ENCODE data around the gene FANCC.

FANCC gene

GRCh38 chr9:95185956-95186355, 131.6 kb downstream of the FANCC start:
- no peak for DNase-seq

GRCh38 chr9:95182854-95183563, 134.5 kb downstream of the FANCC start:
- no peak for DNase-seq

- DNase-seq: no peak
These were observed 135.7 kb downstream of the FANCC start for GRCh38 chr9:95181835-95182234.

GRCh38 chr9:95181226-95181818, 136.2 kb downstream of the FANCC start:
- DNase-seq: no peak

GRCh38 chr9:95177617-95178016, 139.9 kb downstream of the FANCC start:
- no peak for DNase-seq

GRCh38 chr9:95176755-95177319, 140.7 kb downstream of the FANCC start:
- DNase-seq: no peak

GRCh38 chr9:95175523-95175922, 142.0 kb downstream of the FANCC start:
- DNase-seq: no peak

GRCh38 chr9:95174038-95174437, 143.5 kb downstream of the FANCC start:
- no peak for DNase-seq

- no peak for DNase-seq
These were observed 145.9 kb downstream of the FANCC start for GRCh38 chr9:95171596-95171995.

GRCh38 chr9:95171001-95171400, 146.5 kb downstream of the FANCC start:
- no peak for DNase-seq

GRCh38 chr9:95167998-95168397, 149.5 kb downstream of the FANCC start:
- DNase-seq: no peak

GRCh38 chr9:95165004-95165403, 152.5 kb downstream of the FANCC start:
- no peak for DNase-seq

GRCh38 chr9:95157481-95158151, 159.9 kb downstream of the FANCC start:
- no peak for DNase-seq

- no peak for DNase-seq
These were observed 161.4 kb downstream of the FANCC start for GRCh38 chr9:95156074-95156473.

- DNase-seq: no peak
These were observed 162.3 kb downstream of the FANCC start for GRCh38 chr9:95155220-95155619.

- no peak for DNase-seq
These were observed 166.6 kb downstream of the FANCC start for GRCh38 chr9:95150903-95151302.

GRCh38 chr9:95148208-95148520, 169.3 kb downstream of the FANCC start:
- DNase-seq: no peak

GRCh38 chr9:95147452-95148207, 169.9 kb downstream of the FANCC start:
- DNase-seq: no peak

GRCh38 chr9:95143591-95144561, 173.6 kb downstream of the FANCC start:
- DNase-seq: no peak

GRCh38 chr9:95142728-95143127, 174.8 kb downstream of the FANCC start:
- no peak for DNase-seq

GRCh38 chr9:95142315-95142714, 175.2 kb downstream of the FANCC start:
- DNase-seq: no peak

GRCh38 chr9:95140821-95141220, 176.7 kb downstream of the FANCC start:
- DNase-seq: no peak
